Measurements from ENCODE around the gene HSPB3. TPM values are rescaled to one million over a fixed set of nuclear protein-coding genes. Genes with fewer than 3 reads are reported as not detected.

HSPB3 gene
- total and polyA plus RNA-seq, 7 experiments from 2014 or later: not detected

DNA sequence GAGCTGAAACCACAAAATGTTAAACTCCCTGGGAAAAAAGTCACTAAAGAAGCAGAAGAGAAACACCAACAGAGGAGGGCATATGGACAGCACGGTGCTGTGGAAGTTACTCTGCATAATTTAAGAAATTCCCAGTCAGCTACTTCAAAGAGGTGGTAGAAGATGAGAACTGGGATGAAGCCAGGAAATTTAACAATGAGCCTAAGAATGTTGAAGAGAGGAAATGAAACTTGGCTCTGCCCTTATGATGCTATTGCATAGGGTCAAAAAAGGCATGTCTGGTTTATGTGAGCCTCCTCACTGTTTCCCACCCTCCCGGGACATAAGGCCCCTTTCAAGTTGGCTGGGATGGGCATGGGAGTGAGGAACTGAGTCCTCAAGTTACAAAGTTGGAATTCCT lies 36.7 kb downstream of the HSPB3 start:
- ChIA-PET POLR2A (no interaction called here), CTCF (interaction anchor here (0.7 to 1.7 kb wide), 4 partner anchors 249 to 550 kb away, joined by 3 to 6 read pairs (median 3); no protein-coding TSS in a partner anchor)
- no peaks in the 10 kb centered on the region for H3K4me1 ChIP-seq (ENCODE audit: control insufficient read depth in 2 of 2, insufficient read depth in 2 of 2, low read length in 2 of 2)
- ATAC-seq (no peak), DNase-seq (no peak)
- H3K9me3 Mint-ChIP-seq: no peaks in the 10 kb centered on the region
- H3K4me3 ChIP-seq (ENCODE audit: low read length): no peak overlapping the region
- H3K4me1 Mint-ChIP-seq: no peaks in the 10 kb centered on the region
- H3K27me3 ChIP-seq (ENCODE audit: control insufficient read depth in 2 of 2, insufficient read depth in 2 of 2, low read length in 2 of 2): no peaks in the 10 kb centered on the region
- H3K36me3 ChIP-seq (ENCODE audit: control insufficient read depth in 2 of 3, insufficient read depth in 3 of 3, low read length in 3 of 3): no peaks in the 10 kb centered on the region
- intact Hi-C loops (cut with micrococcal nuclease): no loop called here
- H3K27me3 Mint-ChIP-seq: peaks cover 0 to 19% (median 4%) of the 10 kb centered on the region in 5 donors
- H3K27ac Mint-ChIP-seq: no peak overlapping the region
- no peak overlapping the region for H3K4me3 Mint-ChIP-seq
- H3K36me3 Mint-ChIP-seq: no peaks in the 10 kb centered on the region
- no peak overlapping the region for H3K27ac ChIP-seq (ENCODE audit: low read depth, low read length)
- no peaks in the 10 kb centered on the region for H3K9me3 ChIP-seq (ENCODE audit: control insufficient read depth in 2 of 3, low read length in 3 of 3)

DNA sequence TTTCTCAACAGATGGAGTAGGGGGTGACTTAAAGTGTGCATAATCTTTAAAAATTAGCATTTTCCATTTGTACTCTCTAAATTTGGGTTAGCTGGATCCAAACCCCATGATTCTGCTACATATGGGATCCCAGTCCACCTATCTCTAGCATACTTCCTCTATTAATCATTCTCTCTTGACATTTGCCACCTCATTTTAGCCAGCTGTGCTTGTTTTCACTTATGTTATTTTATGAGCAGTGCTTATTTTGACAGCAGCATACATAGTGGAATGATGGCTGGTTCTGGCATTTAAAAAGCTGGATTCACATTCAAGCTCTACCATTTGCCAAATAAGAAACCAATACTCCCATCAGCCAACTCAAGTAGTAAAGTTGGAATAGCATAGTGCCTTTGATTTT lies 39.5 kb downstream of the HSPB3 start:
- H3K27me3 Mint-ChIP-seq: peaks cover 8 to 31% (median 10%) of the 10 kb centered on the region in 5 donors
- no peak overlapping the region for H3K4me3 Mint-ChIP-seq
- no peak overlapping the region for H3K4me3 ChIP-seq (ENCODE audit: low read length)
- ChIA-PET POLR2A (no interaction called here), CTCF (interaction anchor here (1.1 to 1.5 kb wide), 2 partner anchors 11 to 52 kb away, joined by 3 to 4 read pairs; no protein-coding TSS in a partner anchor)
- peaks cover 0 to 4% (median 0%) of the 10 kb centered on the region in 5 donors for H3K36me3 Mint-ChIP-seq
- no peak overlapping the region for H3K27ac ChIP-seq (ENCODE audit: low read depth, low read length)
- no peaks in the 10 kb centered on the region for H3K4me1 ChIP-seq (ENCODE audit: control insufficient read depth in 2 of 2, insufficient read depth in 2 of 2, low read length in 2 of 2)
- intact Hi-C loops (cut with micrococcal nuclease): no loop called here
- no peaks in the 10 kb centered on the region for H3K27me3 ChIP-seq (ENCODE audit: control insufficient read depth in 2 of 2, insufficient read depth in 2 of 2, low read length in 2 of 2)
- ATAC-seq (no peak), DNase-seq (no peak)
- no peaks in the 10 kb centered on the region for H3K36me3 ChIP-seq (ENCODE audit: control insufficient read depth in 2 of 3, insufficient read depth in 3 of 3, low read length in 3 of 3)
- H3K9me3 Mint-ChIP-seq: peaks cover 0 to 21% (median 8%) of the 10 kb centered on the region in 11 donors
- peaks cover 0 to 6% (median 0%) of the 10 kb centered on the region in 3 experiments for H3K9me3 ChIP-seq (ENCODE audit: control insufficient read depth in 2 of 3, low read length in 3 of 3)
- no peaks in the 10 kb centered on the region for H3K4me1 Mint-ChIP-seq
- H3K27ac Mint-ChIP-seq: no peak overlapping the region

Other genes starting within 250 kb of the HSPB3 start
- gene ARL15, start 145.1 kb upstream of the HSPB3 start, total RNA-seq: 10 to 100 TPM in 4 of 5 experiments, 1 to 10 TPM in 1; 9.6 to 15.6 (median 13.6) TPM
- 10 to 100 TPM; 13.3 to 17.1 TPM for gene ARL15, start 145.1 kb upstream of the HSPB3 start, polyA plus RNA-seq
- 10 to 100 TPM; 14.3 to 40.9 (median 28.1) TPM for gene SNX18, start 62.1 kb downstream of the HSPB3 start, total RNA-seq
- gene SNX18, start 62.1 kb downstream of the HSPB3 start, polyA plus RNA-seq: 1 to 10 TPM; 3.2 to 3.7 TPM

All from naive thymus-derived CD4-positive, alpha-beta T cell (primary cell).